Transverse colon (tissue), 4 donors: ENCODE results near the gene PELI2. TPM values are rescaled to one million over a fixed set of nuclear protein-coding genes. Genes with fewer than 3 reads are reported as not detected.

Experiments used
- DNase-seq: peaks from one replicate; pipeline ENCODE4 v3.0.0-alpha.2; 2019
- H3K27ac ChIP-seq, 4 donors: fragments of 200-600 bp; sonication (generic); 2 replicates each; pipeline ENCODE4 v1.5.1; 2016 to 2018; ENCODE audit warnings: inconsistent platforms in 4 of 4
- H3K27me3 ChIP-seq: fragments of 200-600 bp; sonication (generic); 2 replicates; pipeline ENCODE4 v1.5.1; 2017; ENCODE audit warnings: inconsistent platforms
- H3K36me3 ChIP-seq, 4 donors: fragments of 200-600 bp; sonication (generic); 2 replicates each; pipeline ENCODE4 v1.5.1; 2017 to 2019; ENCODE audit warnings: inconsistent platforms in 4 of 4
- H3K4me1 ChIP-seq, 4 donors: fragments of 200-600 bp; sonication (generic); 2 replicates each; pipeline ENCODE4 v1.5.1; 2017 to 2020; ENCODE audit warnings: inconsistent platforms in 4 of 4
- H3K4me3 ChIP-seq, 4 donors: fragments of 200-600 bp; sonication (generic); 1 replicate in 1 of 4; 2 replicates in 3 of 4; pipeline versions ENCODE4 v1.5.1 to v1.6.1; 2017 to 2019; ENCODE audit warnings: inconsistent platforms in 4 of 4
- H3K9me3 ChIP-seq, 2 donors: fragments of 200-600 bp; sonication (generic); 2 replicates each; pipeline ENCODE4 v1.5.1; 2017 to 2019; ENCODE audit warnings: inconsistent platforms in 2 of 2
- EP300 ChIP-seq: sonication (generic); formaldehyde crosslinking; IDR thresholded peaks from one replicate; pipeline ENCODE4 v1.6.1; 2017; ENCODE audit warnings: antibody characterized with exemption, low read depth
- POLR2A ChIP-seq: fragments of 450-650 bp; IDR thresholded peaks from one replicate; pipeline ENCODE4 v1.6.1; 2016; ENCODE audit warnings: antibody characterized with exemption, mild to moderate bottlenecking, moderate library complexity
- POLR2AphosphoS5 ChIP-seq, 3 donors: sonication (generic); formaldehyde crosslinking; IDR thresholded peaks; one replicate each; pipeline ENCODE4 v1.6.1; 2016; ENCODE audit warnings: antibody characterized with exemption in 3 of 3
- WGBS, 2 donors: methylation state at CpG; one replicate each; pipeline ENCODE4 v1.1.5; 2018; ENCODE audit warnings: low coverage in 1 of 2; 5-methylcytosine and 5-hydroxymethylcytosine counted together
- in situ Hi-C, 4 donors: fragments of 200-750 bp; cut with MboI; loops; one replicate each; pipeline versions ENCODE4 v1.15.0 to v1.15.1; 2017; ENCODE audit warnings: low sequenced_read_pairs in 3 of 4, low pct_ligation_motif_present in 1 of 4, low pct_unique_long_range_greater_than_20kb in 1 of 4
- intact Hi-C: fragments of 100-400 bp; cut with DNase I; formaldehyde crosslinking; loops from one replicate; pipeline ENCODE4 v1.15.1; 2023; ENCODE audit warnings: low total_unique reads
- total RNA-seq, 4 donors: library from RNA; depleted of rRNA; stranded (reverse); fragments of >200 nt; gene quantifications; one replicate each; pipeline ENCODE4 v1.1.0, GENCODE V29; 2016
- TF ChIP-seq, protein P1 (sequence below), 5 experiments: fragments of 200-600 bp in 3 of 5; fragments of 450-650 bp in 2 of 5; sonication (generic) in 3 of 5; IDR thresholded peaks; 1 replicate in 2 of 5; 2 replicates in 3 of 5; pipeline ENCODE4 v1.5.1; 2016 to 2017; ENCODE audit warnings: antibody characterized with exemption in 5 of 5, inconsistent platforms in 3 of 5, mild to moderate bottlenecking in 2 of 5, moderate library complexity in 1 of 5

PELI2 gene
- total RNA-seq, 4 donors from 2014 or later, result 4.8 to 29.9 (median 14.7) TPM

GRCh38 chr14:56290195-56290594, 172.0 kb downstream of the PELI2 start:
- in situ Hi-C loops, result no loop called here
- H3K36me3 ChIP-seq, result peaks cover 0 to 6% (median 0%) of the 10 kb centered on the region in 4 donors
- no peaks in the 10 kb centered on the region for H3K27me3 ChIP-seq
- no peak overlapping the region for H3K27ac ChIP-seq
- H3K9me3 ChIP-seq, result no peaks in the 10 kb centered on the region
- DNase-seq, result no peak
- no peaks in the 10 kb centered on the region for H3K4me1 ChIP-seq
- WGBS, 2 donors, result 88 to 97% methylated on average over 4 to 14 of the region's 14 CpGs
- intact Hi-C loops, result no loop called here
- no peak overlapping the region for H3K4me3 ChIP-seq
- no peak for TF ChIP-seq POLR2A
- TF ChIP-seq EP300, result no peak
- no peak for TF ChIP-seq POLR2AphosphoS5 (IDR thresholded peaks at IDR 0.05)
- TF ChIP-seq, protein P1, sequence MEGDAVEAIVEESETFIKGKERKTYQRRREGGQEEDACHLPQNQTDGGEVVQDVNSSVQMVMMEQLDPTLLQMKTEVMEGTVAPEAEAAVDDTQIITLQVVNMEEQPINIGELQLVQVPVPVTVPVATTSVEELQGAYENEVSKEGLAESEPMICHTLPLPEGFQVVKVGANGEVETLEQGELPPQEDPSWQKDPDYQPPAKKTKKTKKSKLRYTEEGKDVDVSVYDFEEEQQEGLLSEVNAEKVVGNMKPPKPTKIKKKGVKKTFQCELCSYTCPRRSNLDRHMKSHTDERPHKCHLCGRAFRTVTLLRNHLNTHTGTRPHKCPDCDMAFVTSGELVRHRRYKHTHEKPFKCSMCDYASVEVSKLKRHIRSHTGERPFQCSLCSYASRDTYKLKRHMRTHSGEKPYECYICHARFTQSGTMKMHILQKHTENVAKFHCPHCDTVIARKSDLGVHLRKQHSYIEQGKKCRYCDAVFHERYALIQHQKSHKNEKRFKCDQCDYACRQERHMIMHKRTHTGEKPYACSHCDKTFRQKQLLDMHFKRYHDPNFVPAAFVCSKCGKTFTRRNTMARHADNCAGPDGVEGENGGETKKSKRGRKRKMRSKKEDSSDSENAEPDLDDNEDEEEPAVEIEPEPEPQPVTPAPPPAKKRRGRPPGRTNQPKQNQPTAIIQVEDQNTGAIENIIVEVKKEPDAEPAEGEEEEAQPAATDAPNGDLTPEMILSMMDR (IDR thresholded peaks at IDR 0.05), result no peak

DNA sequence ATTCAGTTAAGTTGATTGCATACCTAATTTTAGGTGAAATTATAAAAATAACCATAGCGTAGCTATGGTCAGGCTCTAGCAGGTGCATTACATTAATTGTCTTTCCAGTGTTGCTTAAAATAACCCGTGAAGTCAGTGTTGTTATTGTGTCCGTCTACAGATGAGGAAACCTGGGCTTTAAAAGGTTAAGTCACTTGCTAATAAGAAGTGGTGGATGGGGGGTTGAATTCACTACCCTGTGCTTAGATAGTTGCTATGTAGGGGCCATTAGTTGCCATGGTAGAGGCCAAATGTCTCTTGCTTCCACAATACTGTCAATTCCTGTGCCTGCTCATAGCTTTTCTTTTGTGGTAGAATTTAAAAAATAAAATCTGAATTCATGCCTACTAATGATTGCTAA, 174.8 kb downstream of the PELI2 start:
- Histone ChIP-seq H3K4me1 (no peaks in the 10 kb centered on the region), H3K9me3 (no peaks in the 10 kb centered on the region), H3K36me3 (peaks cover 0 to 6% (median 0%) of the 10 kb centered on the region in 4 donors), H3K4me3 (no peak overlapping the region), H3K27me3 (no peaks in the 10 kb centered on the region), H3K27ac (no peak overlapping the region)
- 85 to 95% methylated on average over 3 of the region's 3 CpGs for WGBS, 2 donors
- no peak for DNase-seq
- in situ Hi-C loops, result no loop called here
- intact Hi-C loops, result no loop called here
- TF ChIP-seq POLR2A (no peak), EP300 (no peak)

DNA sequence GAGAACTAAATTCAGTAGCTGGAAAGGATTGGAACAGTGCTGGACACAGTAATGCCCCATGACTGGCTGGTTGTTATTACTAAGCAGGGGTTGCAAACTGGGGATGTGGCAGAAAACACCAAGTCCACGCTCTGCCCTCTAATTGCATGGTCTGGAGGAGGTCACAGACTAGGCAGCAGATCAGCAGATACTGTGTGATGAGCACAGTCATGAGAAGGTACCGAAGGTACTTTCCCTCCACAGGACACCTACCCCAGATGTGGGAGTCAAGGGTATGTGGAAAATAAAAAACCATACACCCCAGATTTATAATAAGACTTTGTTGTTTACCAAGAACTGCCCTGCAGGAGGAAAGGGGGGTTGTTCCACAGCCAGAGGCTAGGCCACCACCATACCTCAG, 175.3 kb downstream of the PELI2 start:
- no peaks in the 10 kb centered on the region for H3K27me3 ChIP-seq
- intact Hi-C loops (no loop called here), in situ Hi-C loops (no loop called here)
- H3K4me1 ChIP-seq, result no peaks in the 10 kb centered on the region
- peaks cover 0 to 6% (median 0%) of the 10 kb centered on the region in 4 donors for H3K36me3 ChIP-seq
- no peak overlapping the region for H3K4me3 ChIP-seq
- H3K27ac ChIP-seq, result no peak overlapping the region
- 88 to 93% methylated on average over 2 of the region's 2 CpGs for WGBS, 2 donors
- TF ChIP-seq POLR2AphosphoS5 (IDR thresholded peaks at IDR 0.05), result no peak
- TF ChIP-seq, protein P1 (IDR thresholded peaks at IDR 0.05), result no peak
- TF ChIP-seq EP300, result no peak
- TF ChIP-seq POLR2A, result no peak
- DNase-seq, result no peak
- H3K9me3 ChIP-seq, result no peaks in the 10 kb centered on the region

- Histone ChIP-seq H3K9me3 (no peaks in the 10 kb centered on the region), H3K27ac (no peak overlapping the region), H3K4me3 (no peak overlapping the region), H3K4me1 (no peaks in the 10 kb centered on the region), H3K27me3 (no peaks in the 10 kb centered on the region), H3K36me3 (peaks cover 0 to 6% (median 0%) of the 10 kb centered on the region in 4 donors)
- DNase-seq, result no peak
- TF ChIP-seq, protein P1 (IDR thresholded peaks at IDR 0.05), result peak in 1 of 5 experiments; percentile 22
- TF ChIP-seq POLR2A, result no peak
- in situ Hi-C loops (no loop called here), intact Hi-C loops (no loop called here)
- 87 to 88% methylated on average over 5 of the region's 5 CpGs for WGBS, 2 donors
Observed at GRCh38 chr14:56294128-56294527, 175.9 kb downstream of the PELI2 start.

GRCh38 chr14:56295743-56296142, 177.5 kb downstream of the PELI2 start:
- intact Hi-C loops (no loop called here), in situ Hi-C loops (no loop called here)
- DNase-seq, result no peak
- H3K27ac ChIP-seq, result no peak overlapping the region
- no peaks in the 10 kb centered on the region for H3K9me3 ChIP-seq
- no peaks in the 10 kb centered on the region for H3K27me3 ChIP-seq
- peaks cover 0 to 6% (median 0%) of the 10 kb centered on the region in 4 donors for H3K36me3 ChIP-seq
- 79 to 100% methylated on average over 1 to 3 of the region's 3 CpGs for WGBS, 2 donors
- TF ChIP-seq POLR2AphosphoS5 (IDR thresholded peaks at IDR 0.05), result no peak
- no peak for TF ChIP-seq POLR2A
- TF ChIP-seq EP300, result no peak
- TF ChIP-seq, protein P1 (IDR thresholded peaks at IDR 0.05), result no peak
- no peak overlapping the region for H3K4me3 ChIP-seq
- no peaks in the 10 kb centered on the region for H3K4me1 ChIP-seq
